Nephron progenitor cell (in vitro differentiated cells): ENCODE measurements around the gene ACTN3.
A peak's percentile ranks its signal among the peaks of the same experiment; 100 is the strongest.

Experiments
- DNase-seq: peaks from one replicate; pipeline ENCODE4 v3.0.0; 2021
- H3K27ac Mint-ChIP-seq: 2 replicates; pipeline ENCODE4 v1.8.0; 2021; ENCODE audit warnings: mild to moderate bottlenecking, moderate library complexity, mixed read lengths
- H3K27me3 Mint-ChIP-seq: 2 replicates; pipeline ENCODE4 v1.8.0; 2021; ENCODE audit warnings: mild to moderate bottlenecking, low read depth, mixed read lengths; ENCODE audit not compliant: poor library complexity
- H3K36me3 Mint-ChIP-seq: 2 replicates; pipeline ENCODE4 v1.8.0; 2021; ENCODE audit warnings: low read depth, mixed read lengths
- H3K4me1 Mint-ChIP-seq: 2 replicates; pipeline ENCODE4 v1.8.0; 2021; ENCODE audit warnings: mixed read lengths
- H3K4me3 Mint-ChIP-seq: 2 replicates; pipeline ENCODE4 v1.8.0; 2021; ENCODE audit warnings: mild to moderate bottlenecking, moderate library complexity, mixed read lengths
- H3K9me3 Mint-ChIP-seq: 2 replicates; pipeline ENCODE4 v1.8.0; 2021; ENCODE audit warnings: mild to moderate bottlenecking, moderate library complexity, mixed read lengths
- CTCF ChIP-seq: fragments of 200-600 bp; sonication (generic); IDR thresholded peaks from 2 replicates; pipeline ENCODE4 v1.5.0; 2021; ENCODE audit warnings: antibody characterized with exemption

The ACTN3 gene

DNA sequence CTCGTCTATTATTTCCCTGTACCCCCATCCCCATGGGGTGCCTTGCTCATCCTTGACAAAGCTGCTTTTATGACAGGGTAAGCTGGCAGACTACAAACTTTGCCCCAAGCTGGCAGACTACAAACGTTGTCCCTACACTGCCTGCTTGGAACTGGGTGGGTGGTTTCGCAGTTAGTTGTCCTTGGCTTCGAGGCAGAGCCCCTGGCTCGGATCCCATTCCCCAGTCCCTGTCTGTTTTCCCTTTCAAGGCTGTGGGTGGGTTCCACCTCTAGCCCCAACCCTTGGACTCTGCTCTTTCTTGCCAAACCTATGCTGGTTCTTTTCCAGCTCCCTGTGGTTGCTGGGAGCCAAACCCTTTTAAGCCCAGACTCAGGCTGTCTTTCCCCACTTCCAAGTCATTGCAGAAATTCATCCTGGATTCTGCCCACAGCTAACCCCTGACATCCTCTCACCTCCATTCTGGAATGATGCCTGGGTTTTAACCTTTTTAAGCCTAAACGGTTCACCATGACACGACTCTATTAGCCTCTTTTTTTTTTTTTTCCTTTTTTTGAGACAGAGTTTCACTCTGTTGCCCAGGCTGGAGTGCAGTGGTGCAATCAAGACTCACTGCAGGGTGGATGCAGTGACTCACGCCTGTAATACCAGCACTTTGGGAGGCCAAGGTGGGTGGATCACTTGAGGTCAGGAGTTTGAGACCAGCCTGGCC, 60.6 kb downstream of the ACTN3 start:
- H3K36me3 Mint-ChIP-seq, result peaks cover 32% of the 10 kb centered on the region
- TF ChIP-seq CTCF, result no peak
- H3K27ac Mint-ChIP-seq, result peak overlapping the region; percentile 83
- no peak overlapping the region for H3K4me3 Mint-ChIP-seq
- peaks cover 7% of the 10 kb centered on the region for H3K9me3 Mint-ChIP-seq
- no peak for DNase-seq
- no peaks in the 10 kb centered on the region for H3K27me3 Mint-ChIP-seq
- peaks cover 5% of the 10 kb centered on the region for H3K4me1 Mint-ChIP-seq

- H3K27ac Mint-ChIP-seq, result no peak overlapping the region
- peaks cover 7% of the 10 kb centered on the region for H3K9me3 Mint-ChIP-seq
- H3K36me3 Mint-ChIP-seq, result peaks cover 22% of the 10 kb centered on the region
- no peaks in the 10 kb centered on the region for H3K27me3 Mint-ChIP-seq
- H3K4me1 Mint-ChIP-seq, result peaks cover under 1% of the 10 kb centered on the region
- H3K4me3 Mint-ChIP-seq, result no peak overlapping the region
- TF ChIP-seq CTCF, result no peak
- DNase-seq, result no peak
These were observed 63.3 kb downstream of the ACTN3 start for GRCh38 chr11:66609721-66610617.

- H3K27me3 Mint-ChIP-seq, result peaks cover 4% of the 10 kb centered on the region
- peaks cover 7% of the 10 kb centered on the region for H3K9me3 Mint-ChIP-seq
- no peak overlapping the region for H3K4me3 Mint-ChIP-seq
- peaks cover 16% of the 10 kb centered on the region for H3K36me3 Mint-ChIP-seq
- no peak overlapping the region for H3K27ac Mint-ChIP-seq
- TF ChIP-seq CTCF, result no peak
- DNase-seq, result no peak
- peaks cover 12% of the 10 kb centered on the region for H3K4me1 Mint-ChIP-seq
These were observed 65.8 kb downstream of the ACTN3 start for GRCh38 chr11:66612458-66612857.
